DOHH2 (cell line): ENCODE results near the gene PLCB3.

ENCODE experiments used
- EZH2phosphoT487 ChIP-seq: fragments of 200-600 bp; sonication (generic); IDR thresholded peaks from 2 replicates; pipeline ENCODE4 v1.6.1; 2017; ENCODE audit warnings: borderline replicate concordance, mild to moderate bottlenecking, antibody characterized with exemption, low read length, moderate library complexity, mixed read lengths
- TF ChIP-seq, protein P1 (sequence below): fragments of 200-600 bp; sonication (generic); IDR thresholded peaks from one replicate; pipeline ENCODE4 v1.5.1; 2014; ENCODE audit warnings: antibody characterized with exemption, mild to moderate bottlenecking, low read depth, low read length; ENCODE audit not compliant: poor library complexity, severe bottlenecking

DNA sequence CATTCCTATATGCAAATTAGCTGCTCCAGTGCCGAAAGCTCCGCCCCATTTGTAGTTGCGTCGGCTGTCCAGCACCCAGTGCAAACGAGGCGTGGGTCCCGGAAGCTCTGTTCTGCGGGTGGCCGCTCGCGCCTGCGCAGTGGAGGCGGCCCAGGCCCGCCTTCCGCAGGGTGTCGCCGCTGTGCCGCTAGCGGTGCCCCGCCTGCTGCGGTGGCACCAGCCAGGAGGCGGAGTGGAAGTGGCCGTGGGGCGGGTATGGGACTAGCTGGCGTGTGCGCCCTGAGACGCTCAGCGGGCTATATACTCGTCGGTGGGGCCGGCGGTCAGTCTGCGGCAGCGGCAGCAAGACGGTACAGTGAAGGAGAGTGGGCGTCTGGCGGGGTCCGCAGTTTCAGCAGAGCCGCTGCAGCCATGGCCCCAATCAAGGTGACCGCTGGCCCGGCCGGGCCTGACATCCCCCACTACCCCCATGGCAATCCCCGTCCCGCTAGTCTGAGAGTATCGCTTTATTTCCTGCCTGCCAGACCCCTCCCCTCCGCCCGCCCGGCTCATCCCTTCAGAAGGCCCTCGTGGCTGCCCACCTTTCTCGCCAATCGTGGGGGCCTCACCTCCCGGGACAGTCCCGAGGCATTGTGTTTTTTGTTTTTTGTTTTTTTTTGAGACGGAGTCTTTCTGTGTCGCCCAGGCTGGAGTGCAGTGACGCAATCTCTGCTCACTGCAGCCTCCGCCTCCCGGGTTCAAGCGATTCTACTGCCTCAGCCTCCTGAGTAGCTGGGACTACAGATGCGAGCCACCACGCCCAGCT, 66.8 kb downstream of the PLCB3 start, which contains the start of gene PRDX5:
- TF ChIP-seq, protein P1, sequence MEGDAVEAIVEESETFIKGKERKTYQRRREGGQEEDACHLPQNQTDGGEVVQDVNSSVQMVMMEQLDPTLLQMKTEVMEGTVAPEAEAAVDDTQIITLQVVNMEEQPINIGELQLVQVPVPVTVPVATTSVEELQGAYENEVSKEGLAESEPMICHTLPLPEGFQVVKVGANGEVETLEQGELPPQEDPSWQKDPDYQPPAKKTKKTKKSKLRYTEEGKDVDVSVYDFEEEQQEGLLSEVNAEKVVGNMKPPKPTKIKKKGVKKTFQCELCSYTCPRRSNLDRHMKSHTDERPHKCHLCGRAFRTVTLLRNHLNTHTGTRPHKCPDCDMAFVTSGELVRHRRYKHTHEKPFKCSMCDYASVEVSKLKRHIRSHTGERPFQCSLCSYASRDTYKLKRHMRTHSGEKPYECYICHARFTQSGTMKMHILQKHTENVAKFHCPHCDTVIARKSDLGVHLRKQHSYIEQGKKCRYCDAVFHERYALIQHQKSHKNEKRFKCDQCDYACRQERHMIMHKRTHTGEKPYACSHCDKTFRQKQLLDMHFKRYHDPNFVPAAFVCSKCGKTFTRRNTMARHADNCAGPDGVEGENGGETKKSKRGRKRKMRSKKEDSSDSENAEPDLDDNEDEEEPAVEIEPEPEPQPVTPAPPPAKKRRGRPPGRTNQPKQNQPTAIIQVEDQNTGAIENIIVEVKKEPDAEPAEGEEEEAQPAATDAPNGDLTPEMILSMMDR: peak; percentile 51
- TF ChIP-seq EZH2phosphoT487: no peak
